NCI-H748 treated with DMSO at 0.1 percent for 48 hours (cell line): ENCODE results near the gene SARDH.

Source experiments
- DNase-seq: peaks from one replicate; lab custom pipeline; 2025; lab: John Stamatoyannopoulos, UW

Gene SARDH

DNA sequence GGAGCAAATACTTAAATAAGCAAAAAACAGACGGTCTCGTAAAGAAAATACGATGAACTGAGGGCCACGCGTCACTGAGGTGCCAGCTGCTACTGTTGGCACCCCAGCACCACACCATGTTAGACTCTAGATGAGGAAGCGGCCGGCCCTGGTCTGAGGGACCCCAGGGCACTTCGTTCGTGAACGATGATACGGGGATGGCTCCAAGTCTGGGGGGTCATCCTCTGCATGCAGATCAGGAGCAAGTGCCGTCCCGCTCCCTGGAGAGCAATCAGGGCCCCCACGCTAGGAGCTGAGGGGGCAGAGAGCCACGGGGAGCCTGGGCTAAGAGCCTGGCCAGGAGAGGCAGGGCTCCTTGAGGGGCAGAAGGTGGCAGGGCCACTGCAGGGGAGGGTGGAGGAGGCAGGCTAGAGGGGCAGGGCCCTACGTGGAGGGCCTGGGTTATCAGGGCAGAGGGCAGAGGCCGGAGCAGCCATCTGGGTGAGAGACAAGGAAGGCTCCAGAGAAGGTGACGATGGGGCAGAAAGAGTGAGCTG is 24.1 kb downstream of the SARDH start:
- DNase-seq = no peak

DNA sequence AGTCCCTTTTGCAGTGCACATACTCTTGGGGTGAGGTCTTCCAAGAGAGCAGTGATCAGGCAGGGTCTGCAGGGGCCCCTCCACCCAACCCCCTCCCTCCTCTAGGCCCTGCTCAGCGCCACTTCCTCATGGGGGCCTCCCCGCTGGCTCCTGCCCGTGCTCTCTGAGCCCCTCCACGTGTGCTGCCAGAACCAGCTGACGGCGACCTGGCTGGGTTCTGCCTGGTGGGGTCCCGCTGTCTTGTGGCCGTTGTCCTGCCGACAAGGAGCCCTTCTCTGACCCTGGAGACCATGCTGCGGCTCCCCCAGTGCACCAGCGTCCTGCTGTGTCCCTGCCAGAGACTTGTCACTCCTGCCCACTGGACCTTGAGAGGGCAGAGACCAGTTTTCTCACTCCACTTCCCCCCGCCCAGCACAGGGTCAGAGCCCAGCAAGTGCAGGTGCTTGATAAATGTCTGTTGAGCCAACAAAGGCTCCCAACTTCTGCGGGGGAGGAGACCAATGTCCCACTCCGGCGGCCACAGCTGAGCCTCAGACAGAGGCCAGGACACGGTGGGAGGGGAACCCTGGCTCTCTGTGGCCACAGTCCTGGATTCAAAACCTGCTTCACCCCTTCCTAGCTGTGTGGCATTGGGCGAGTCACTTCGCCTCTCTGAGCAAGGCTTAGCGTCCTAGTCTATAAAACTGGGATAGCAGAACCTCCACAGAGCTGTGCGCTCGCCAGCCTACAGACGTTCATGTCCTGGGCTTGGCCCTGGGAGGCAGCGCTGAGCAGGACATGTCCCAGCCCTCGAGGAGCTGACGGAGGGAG is 24.8 kb downstream of the SARDH start:
- no peak for DNase-seq

DNA sequence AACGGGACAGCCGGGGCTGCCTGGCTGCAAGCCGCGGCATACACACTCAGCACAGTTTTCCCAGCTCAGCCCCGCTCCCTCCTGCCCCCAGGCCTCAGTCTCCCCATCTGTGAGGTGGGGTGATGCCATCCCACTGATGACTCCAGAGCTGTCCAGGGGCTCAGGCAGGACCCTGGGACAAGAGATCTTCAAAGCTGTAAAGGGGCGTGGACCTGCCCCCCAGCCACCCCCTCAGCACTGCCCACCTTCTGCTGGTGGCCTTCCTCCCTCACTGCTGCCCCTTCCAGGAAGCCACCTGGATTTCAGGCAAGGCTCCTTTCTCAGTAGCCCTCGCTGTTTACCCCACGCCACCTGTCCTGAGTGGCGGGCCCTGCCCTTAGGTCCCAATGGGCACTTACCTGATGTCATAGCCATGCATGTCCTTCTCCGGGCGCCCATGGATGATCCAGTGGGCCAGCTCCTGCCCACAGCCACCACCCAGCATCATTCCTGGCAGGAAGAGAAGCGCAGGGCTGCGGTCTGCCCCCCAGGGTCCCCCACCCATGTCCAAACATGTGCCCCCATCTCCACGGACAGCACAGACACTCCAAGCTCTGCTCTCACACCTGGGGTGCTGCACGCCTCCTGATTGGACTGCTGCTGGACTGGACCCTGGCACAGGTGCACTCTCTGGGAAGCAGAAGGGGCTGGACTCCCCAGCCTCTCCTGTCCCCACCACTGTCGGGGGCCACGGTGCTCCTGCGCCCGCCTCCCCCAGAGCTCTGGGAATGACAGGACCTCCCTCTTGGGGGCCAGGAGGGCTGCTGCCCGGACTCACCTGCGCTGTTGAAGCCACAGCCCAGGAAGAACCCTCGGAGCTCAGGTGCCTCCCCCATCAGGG is 25.7 kb downstream of the SARDH start:
- DNase-seq = no peak

DNA sequence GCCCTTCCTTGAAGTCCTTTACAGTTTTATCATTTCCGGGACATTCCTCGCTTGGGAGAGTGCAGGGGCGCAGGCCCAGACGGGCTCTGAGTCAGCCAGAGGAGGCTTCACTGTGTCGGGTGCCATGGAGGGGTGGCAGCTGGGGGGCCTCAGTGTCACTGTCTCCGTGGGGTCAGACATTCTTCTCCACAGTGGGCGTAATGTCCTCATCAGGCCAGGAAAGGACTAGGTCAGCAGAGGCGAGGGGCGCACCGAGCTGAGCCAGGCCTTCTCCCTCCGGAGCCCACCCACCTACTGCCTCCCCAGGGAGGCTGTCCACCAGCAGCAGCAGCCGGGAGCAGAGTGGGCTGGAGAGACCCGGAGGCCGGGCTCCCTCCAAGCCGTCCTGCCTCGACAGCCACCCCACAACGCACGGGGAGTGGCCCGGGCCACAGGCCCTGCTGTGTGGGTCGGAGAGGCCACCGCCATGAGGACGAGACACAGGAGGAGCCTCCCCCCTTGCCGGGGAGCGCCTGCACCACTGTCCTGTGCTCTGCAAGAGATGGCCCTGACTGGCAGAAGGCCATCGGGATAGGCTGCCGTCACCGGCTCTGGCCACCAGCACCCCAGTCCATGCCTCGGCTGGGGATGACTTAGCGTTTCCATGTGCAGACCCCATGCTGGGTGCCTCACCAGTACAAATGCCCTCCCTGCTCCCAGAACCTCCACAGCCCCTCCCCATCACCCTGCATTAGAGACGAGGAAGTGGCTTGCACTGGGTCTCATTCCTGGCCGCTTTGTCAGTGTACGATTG is 26.5 kb downstream of the SARDH start:
- DNase-seq = no peak

DNA sequence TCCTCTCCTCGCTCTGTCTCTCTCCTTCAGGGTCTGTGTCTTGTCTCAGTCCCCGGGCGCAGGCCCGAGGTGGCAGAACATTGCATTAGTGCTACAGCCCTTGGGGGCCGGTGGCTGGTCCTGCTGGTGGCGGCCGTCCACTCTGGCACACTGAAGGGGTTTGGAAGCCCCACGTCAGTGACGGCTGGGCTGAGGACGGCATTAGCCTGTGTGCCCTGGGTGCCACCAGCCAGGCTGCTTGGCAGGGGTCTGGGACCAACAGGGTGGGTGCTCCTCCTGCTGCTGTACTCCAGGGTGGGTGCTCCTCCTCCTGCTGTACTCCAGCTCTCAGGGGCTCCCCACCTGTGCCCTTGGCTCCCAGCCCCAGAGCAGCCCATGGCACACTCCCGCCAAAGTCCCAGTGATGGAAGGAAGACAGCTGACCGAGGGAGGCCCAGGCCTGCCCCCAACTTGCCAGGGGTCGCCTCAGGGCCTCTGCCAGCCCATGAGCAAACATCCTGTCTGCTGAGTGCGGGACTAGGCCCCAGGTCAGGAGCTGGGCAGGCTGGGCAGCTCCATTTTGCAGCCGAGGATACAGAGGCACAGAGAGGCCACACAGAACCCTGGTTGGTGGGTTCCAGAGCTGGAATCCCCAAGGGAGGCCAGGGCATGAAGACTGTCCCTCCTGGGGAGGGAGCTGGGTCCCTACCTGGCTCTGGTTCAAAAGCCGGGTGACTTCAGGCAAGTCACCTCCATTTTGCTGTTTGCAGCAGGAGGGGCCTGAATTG is 27.3 kb downstream of the SARDH start:
- no peak for DNase-seq

DNA sequence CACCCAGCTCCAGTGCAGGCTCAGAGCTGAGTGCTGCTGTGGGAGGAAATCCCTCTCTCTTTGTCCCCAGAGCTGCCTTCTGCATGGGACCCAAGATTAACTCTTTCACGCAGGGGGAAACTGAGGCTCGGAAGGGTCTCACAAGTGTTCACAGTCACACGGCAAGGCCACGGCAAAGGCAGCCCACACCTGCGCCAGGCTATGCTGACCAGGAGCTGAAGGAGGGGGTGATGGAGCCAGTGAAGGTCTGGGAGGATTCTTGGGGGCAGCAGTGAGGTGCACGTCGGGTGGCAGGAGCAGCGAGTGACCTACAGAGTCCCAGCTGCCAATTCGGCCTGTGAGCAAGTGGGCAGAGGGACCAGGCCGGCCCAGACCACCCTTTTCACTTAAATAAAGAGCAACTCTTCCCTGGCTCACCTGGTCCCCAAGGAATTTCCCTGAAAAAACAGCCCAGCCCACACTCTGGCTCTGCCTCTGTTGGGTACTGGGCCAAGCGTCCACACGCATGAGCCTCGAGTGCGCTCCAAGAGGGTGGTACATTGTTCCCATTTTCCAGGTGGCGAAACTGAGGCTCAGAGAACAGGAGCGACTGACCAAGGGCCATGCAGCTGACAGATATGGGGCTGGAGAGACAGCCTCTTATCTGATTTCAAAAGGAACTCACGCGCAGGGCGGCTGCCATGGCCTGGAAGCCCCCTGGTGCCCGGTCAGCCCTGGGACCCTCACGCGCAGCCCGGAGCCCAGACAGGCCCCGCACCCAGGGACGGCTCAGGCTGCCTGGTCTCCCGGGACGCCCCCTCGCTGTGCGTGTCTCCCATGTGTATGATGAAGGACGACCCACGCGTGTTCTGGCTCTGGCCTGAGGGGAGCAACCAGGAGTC is 28.2 kb downstream of the SARDH start:
- no peak for DNase-seq

DNA sequence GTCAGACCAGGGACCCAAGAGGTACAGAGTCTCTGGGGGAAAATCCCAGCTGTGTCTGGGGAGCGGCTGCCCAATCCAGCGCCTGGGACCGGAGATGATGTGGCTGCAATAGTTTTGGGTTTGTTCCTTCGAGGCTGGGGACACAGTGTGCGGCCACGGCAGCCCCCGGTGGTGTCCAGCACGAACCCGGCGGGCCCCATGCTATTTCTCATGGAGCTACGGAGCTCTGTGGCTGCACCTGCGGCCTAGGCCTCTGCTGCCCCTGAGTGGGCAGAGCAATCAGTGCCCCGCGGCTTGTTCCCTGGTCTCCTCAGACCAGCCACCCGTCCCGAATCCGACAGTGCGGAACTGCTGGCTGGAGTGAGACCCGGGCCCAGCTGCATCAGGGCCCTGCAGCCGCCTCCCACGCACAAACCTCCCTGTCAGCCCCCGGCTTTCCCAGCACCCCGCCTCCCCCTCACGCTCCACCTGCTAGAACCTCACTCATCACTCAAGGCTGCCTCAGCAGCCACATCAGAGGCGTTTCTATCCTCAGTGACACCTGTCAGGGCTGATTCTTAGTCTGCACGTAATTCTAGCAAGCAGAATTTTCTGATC is 29.0 kb downstream of the SARDH start:
- no peak for DNase-seq

DNA sequence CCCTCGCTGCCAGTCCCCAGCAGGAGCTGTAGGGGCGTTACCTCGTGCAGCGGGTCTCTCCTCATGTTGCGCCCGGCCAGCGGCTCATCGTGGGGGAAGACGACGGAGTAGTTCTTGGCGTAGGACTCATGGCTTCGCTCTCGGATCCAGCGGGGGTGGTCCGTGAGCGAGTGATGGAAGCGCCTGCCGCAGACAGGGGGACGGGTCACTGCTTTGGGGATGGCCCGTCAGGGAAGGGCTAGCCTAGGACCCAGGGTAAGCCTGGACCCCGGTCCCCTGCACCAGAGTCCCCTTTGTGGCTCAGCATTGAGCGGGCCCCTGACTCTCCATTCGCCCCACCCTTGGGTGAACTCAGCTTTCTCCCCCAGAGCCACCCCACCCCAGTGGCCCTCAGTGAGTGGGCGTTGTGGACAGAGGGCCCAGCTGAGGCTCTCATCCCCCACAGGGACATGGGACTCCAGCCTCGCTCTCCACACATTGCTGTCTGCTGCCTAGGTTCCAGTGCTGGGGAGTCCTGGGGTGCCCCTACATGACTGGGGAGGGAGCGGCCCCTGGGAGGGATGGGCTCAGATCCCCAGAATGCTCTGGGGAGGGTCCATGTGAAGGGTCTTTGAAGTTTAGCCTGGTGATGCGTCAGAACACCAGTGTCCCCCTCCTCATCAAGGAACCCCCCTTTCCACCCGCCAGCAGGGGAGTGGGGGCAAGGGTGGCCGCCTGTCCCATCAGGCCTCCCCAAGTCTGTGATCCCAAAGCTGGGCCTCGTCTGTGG is 29.7 kb downstream of the SARDH start:
- no peak for DNase-seq

DNA sequence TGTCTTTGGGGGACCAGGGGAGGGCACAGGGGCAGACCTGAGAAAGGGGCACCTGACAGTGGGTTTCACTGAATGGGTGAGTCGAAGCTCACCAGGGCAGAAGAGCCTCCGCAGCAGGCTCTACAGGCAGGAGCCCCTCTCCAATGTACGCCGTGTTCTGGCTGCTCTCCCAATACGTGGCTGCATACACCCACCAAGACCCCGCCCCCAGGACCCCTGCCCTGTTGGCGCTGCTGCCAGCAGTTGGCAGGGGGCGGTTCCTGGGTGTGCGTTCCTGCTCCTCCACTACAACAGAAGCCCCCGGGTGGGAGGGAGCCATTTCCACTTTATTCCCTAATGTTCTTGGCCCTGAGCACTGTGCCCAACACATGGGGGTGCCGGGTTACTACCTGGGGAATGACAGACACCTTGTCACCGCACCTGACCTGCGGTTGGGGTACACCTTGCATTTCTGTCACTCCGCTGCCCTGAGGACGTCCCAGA is 30.3 kb downstream of the SARDH start:
- DNase-seq = no peak

DNA sequence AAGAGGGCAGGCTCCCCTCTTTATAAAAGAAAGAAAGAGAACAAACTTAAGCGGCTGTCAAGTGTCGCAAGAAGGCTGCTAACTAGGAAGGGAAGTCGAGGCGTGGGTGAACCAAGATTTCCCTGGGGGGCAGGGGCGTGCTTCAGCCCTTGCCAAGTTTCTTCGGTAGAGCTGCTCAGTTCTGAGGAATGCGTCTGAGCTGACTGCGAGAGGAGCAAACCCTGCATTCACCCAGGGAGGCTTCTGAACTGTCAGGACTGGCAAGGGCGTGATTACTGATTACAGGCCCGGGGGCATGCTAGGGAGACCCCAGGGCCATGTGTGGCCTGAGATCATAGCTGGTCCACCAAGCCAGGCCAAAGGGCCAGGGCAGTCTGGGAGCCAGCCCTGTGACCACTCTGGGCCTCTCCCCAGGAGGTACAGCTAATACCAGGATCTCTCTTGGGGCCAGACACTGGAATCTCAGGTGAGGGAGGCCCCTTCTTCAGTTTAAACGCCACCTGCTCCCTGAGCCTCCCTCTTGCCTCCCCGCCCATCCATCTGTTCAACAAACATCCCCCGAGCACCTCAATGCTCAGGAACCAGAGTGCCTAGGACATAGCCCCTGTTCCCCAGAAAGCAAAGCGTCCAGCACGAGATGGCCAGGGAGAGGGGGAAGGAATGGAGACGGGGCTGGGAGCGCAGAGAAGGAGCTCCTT is 30.9 kb downstream of the SARDH start:
- DNase-seq = no peak

DNA sequence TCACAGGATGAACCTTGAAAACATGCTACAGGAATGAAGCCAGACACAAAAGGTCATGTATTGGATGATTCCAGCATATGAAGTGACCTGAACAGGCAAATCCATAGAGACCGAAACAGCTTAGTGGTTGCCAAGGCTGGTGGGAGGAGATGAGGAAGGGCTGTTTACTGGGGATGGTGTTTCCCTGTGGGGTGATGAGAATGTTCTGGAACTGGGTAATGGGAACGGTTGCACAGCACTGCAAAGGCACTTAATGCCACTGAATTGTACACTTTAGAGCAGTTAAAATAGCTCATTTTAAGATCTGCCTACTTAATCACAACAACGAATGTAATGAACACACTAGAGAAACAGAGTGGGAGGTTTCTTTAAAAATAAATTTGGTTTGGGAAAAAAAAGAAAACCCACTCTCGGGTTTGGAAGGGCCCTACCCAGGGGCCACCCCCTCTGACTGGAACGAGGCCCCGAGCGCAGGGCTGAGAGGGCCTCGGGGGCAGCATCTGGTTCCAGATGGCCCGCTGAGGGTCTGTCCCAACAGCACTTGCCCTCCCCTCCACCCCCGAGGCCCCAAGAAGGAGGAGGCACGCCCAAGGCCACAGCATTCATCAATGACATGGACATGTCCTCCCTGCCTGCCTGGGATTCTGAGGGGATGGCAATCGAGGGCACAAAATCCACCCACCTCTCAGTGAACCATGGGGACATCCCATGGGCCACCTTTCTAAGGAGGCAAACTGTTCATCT is 31.7 kb downstream of the SARDH start:
- no peak for DNase-seq

DNA sequence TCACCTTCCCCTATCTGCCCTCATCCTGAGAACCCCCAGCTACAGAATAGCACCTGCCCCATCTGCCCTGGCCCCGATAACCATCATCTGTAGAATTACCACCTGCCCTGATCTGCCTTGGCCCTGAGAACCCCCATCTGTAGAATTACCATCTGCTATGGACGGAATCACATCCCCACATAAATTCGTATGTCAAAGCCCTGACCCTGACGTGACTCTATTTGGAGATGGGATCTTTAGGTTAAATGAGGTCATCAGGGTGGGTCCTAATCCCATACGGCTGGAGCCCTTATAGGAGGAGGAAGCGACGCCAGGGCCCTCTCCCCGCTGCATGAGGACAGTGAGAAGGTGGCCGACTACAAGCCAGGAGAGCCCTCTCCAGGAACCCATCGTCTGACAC is 32.6 kb downstream of the SARDH start:
- DNase-seq = no peak

DNA sequence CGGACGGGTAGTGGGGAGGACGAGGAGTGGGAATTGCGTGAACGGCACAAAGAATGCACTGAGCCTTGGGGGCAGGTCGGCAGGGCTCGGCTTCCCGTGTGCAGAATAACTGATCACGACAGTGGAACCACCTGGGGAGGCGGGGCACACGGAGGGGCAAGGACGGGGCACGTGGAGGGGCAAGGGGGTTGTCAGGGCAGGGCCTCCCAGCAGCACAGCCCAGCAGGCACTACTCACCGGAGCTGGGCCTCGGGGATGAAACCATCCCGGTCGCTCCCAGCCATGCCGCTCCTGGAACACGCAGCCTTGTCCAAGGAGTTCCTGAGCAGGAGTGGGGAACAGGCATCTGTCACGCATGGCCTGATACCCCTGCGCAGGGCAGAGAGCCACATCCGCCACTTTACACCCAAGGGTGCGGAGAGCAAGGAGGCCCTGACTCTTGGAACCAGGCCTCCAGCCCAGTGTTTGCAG is 33.4 kb downstream of the SARDH start:
- no peak for DNase-seq

DNA sequence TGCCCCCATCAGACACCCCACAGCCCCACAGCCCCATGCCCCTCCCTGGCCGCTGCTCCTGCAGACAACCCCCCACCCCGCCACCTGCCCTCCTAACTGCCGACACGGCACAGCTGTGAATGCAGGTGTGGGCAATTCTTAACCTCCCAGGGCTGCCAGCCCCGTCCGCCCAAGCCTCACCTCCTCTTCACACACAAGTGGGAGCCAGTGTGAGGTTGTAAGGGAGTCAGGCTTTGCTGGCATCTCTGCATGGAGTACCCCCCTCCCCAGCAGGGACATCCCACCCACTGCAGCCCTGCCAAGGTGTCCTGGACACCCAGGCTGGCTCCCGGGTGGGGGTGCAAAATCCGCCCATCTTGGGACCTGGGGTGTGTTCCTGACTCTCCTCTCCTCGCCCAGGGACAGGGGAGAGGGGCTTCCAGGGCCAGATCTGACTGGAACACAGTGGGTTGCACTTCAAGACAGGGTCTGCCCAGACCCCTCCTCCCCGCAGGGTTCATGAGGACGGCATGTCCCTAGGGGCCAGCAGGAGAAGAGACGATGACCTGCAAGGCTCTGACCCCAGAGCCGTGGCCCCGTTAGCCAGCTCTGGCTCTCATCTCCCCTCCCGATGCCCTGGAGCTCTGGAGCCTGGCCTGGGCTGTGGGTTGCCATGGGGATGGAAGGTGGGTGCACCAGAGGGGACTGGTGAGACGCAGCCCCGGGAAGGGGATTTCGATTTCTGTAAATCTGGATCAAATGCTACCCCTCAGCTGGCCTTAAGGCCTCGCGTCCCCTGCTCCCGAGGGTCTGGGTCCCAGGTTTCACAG is 34.4 kb downstream of the SARDH start:
- DNase-seq = peak; percentile 28

DNA sequence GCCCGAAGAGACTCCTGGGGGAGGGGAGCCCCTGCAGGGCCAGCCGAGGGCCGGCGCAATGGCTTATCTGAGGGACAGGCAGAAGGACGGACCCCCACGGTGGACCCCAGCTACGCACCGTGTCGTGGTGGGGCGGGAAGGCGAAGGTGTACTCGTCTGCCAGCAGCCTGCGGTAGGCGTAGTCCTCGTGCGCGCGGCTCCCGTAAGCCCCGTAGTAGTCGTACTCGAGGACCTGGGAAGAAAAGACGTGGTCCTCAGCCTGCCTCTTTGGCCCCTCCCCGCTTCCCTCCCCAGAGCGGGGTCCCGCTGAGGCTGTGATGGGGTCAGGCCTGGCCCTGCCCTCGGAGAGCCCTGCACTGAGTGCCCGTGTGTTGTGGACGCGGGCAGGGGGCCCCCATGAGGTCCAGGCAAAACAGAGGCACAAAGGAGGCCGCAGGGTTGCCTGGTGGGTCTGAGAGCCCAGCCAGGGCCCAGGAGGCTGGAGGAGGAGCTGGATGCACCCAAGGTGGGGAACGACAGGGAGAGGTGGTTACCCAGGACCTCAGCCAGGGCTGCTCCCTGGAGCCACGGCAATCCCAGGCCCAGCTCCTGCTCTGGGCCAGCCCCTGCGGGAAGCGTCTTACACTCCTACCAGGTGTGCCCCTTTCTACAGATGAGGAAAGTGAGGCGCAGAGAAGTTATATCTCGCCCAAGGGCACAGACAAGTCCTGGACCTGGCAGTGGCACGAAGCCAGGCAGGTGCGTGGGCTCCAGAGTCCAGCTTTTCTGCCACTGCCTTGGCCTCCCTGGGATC is 35.2 kb downstream of the SARDH start:
- no peak for DNase-seq
